GM21528 (cell line): ENCODE data around the gene PHF2.

Source experiments
- ATAC-seq: cut with Tn5 transposase; IDR thresholded peaks from one replicate; pipeline ENCODE4 v1.9.1; 2021; ENCODE audit warnings: mild to moderate bottlenecking, moderate library complexity; ENCODE audit not compliant: unreplicated experiment, low FRiP score

The PHF2 gene

GRCh38 chr9:93585695-93586094 lies 9.3 kb downstream of the PHF2 start:
- no peak for ATAC-seq

- no peak for ATAC-seq
Measured at GRCh38 chr9:93586290-93587057, 10.1 kb downstream of the PHF2 start.

- ATAC-seq: no peak
Measured at GRCh38 chr9:93587284-93587650, 10.9 kb downstream of the PHF2 start.

- ATAC-seq: no peak
Measured at GRCh38 chr9:93587651-93588347, 11.4 kb downstream of the PHF2 start.

- no peak for ATAC-seq
Measured at GRCh38 chr9:93588641-93589609, 12.5 kb downstream of the PHF2 start.

- ATAC-seq: no peak
Measured at GRCh38 chr9:93589688-93590087, 13.3 kb downstream of the PHF2 start.

GRCh38 chr9:93590609-93591234 lies 14.3 kb downstream of the PHF2 start:
- ATAC-seq: no peak

GRCh38 chr9:93591301-93592007 lies 15.1 kb downstream of the PHF2 start:
- no peak for ATAC-seq

- ATAC-seq: no peak
Measured at GRCh38 chr9:93592008-93592642, 15.7 kb downstream of the PHF2 start.

GRCh38 chr9:93592643-93593021 lies 16.2 kb downstream of the PHF2 start:
- no peak for ATAC-seq

- ATAC-seq: no peak
Measured at GRCh38 chr9:93593144-93593658, 16.8 kb downstream of the PHF2 start.

GRCh38 chr9:93594041-93594756 lies 17.8 kb downstream of the PHF2 start:
- ATAC-seq: no peak

GRCh38 chr9:93595461-93595860 lies 19.1 kb downstream of the PHF2 start:
- ATAC-seq: no peak

GRCh38 chr9:93595861-93596365 lies 19.5 kb downstream of the PHF2 start:
- ATAC-seq: no peak

GRCh38 chr9:93596399-93596798 lies 20.0 kb downstream of the PHF2 start:
- ATAC-seq: no peak

- no peak for ATAC-seq
Measured at GRCh38 chr9:93597142-93597706, 20.8 kb downstream of the PHF2 start.

- no peak for ATAC-seq
Measured at GRCh38 chr9:93597871-93598646, 21.7 kb downstream of the PHF2 start.
